NCI-H2196 treated with DMSO at 0.1 percent for 48 hours (cell line): ENCODE results near the gene FAM184A.

ENCODE experiments used
- DNase-seq: peaks from one replicate; lab custom pipeline; 2025; ENCODE audit not compliant: unreplicated experiment; lab: John Stamatoyannopoulos, UW

FAM184A gene

GRCh38 chr6:119061215-119061614 lies 17.2 kb downstream of the FAM184A start:
- DNase-seq = no peak

GRCh38 chr6:119060255-119060907 lies 18.1 kb downstream of the FAM184A start:
- DNase-seq = no peak

GRCh38 chr6:119055069-119055468 lies 23.4 kb downstream of the FAM184A start:
- DNase-seq = no peak

- no peak for DNase-seq
These were observed 25.5 kb downstream of the FAM184A start for GRCh38 chr6:119052987-119053386.

- no peak for DNase-seq
These were observed 26.1 kb downstream of the FAM184A start for GRCh38 chr6:119052292-119052889.

GRCh38 chr6:119044255-119044654 lies 34.2 kb downstream of the FAM184A start:
- no peak for DNase-seq

- no peak for DNase-seq
These were observed 34.7 kb downstream of the FAM184A start for GRCh38 chr6:119043783-119044182.

GRCh38 chr6:119043265-119043664 lies 35.2 kb downstream of the FAM184A start:
- no peak for DNase-seq

GRCh38 chr6:119040636-119041035 lies 37.8 kb downstream of the FAM184A start:
- no peak for DNase-seq

- DNase-seq = no peak
These were observed 38.2 kb downstream of the FAM184A start for GRCh38 chr6:119040229-119040628.

GRCh38 chr6:119037941-119038623 lies 40.4 kb downstream of the FAM184A start:
- no peak for DNase-seq

GRCh38 chr6:119037264-119037663 lies 41.2 kb downstream of the FAM184A start:
- DNase-seq = no peak

- DNase-seq = no peak
These were observed 42.4 kb downstream of the FAM184A start for GRCh38 chr6:119036081-119036480.

GRCh38 chr6:119035459-119035858 lies 43.0 kb downstream of the FAM184A start:
- DNase-seq = no peak

- no peak for DNase-seq
These were observed 43.5 kb downstream of the FAM184A start for GRCh38 chr6:119034827-119035458.

- no peak for DNase-seq
These were observed 46.0 kb downstream of the FAM184A start for GRCh38 chr6:119032428-119032827.

- DNase-seq = no peak
These were observed 47.7 kb downstream of the FAM184A start for GRCh38 chr6:119030759-119031158.

GRCh38 chr6:119028091-119028490 lies 50.4 kb downstream of the FAM184A start:
- DNase-seq = no peak

GRCh38 chr6:119027465-119027864 lies 51.0 kb downstream of the FAM184A start:
- DNase-seq = no peak

GRCh38 chr6:119026822-119027221 lies 51.6 kb downstream of the FAM184A start:
- no peak for DNase-seq

GRCh38 chr6:119025793-119026192 lies 52.7 kb downstream of the FAM184A start:
- DNase-seq = no peak

GRCh38 chr6:119024111-119024510 lies 54.4 kb downstream of the FAM184A start:
- DNase-seq = no peak
